Uterus (tissue), 2 donors: Measurements from ENCODE around the gene ASTN2.

Experiments used
- CTCF ChIP-seq, 4 experiments: fragments of 200-600 bp in 2 of 4; fragments of 450-650 bp in 2 of 4; sonication (generic) in 2 of 4; IDR thresholded peaks; one replicate each; pipeline ENCODE4 v1.5.1; 2016 to 2019; ENCODE audit warnings: antibody characterized with exemption in 4 of 4, mild to moderate bottlenecking in 2 of 4, moderate library complexity in 1 of 4
- POLR2A ChIP-seq, 2 donors: fragments of 450-650 bp; IDR thresholded peaks; one replicate each; pipeline ENCODE4 v1.6.1; 2016; ENCODE audit warnings: antibody characterized with exemption in 2 of 2, mild to moderate bottlenecking in 1 of 2, moderate library complexity in 1 of 2

GRCh38 chr9:116632990-116633838, 781.6 kb downstream of the ASTN2 start:
- TF ChIP-seq CTCF (IDR thresholded peaks at IDR 0.05) (no peak), POLR2A (IDR thresholded peaks at IDR 0.05) (no peak)
